ENCODE measurements around the gene MACROD1. TPM values are rescaled to one million over a fixed set of nuclear protein-coding genes. Genes with fewer than 3 reads are reported as not detected.

MACROD1 gene
- total RNA-seq, 1 donor from 2014 or later: 61.4 TPM

DNA sequence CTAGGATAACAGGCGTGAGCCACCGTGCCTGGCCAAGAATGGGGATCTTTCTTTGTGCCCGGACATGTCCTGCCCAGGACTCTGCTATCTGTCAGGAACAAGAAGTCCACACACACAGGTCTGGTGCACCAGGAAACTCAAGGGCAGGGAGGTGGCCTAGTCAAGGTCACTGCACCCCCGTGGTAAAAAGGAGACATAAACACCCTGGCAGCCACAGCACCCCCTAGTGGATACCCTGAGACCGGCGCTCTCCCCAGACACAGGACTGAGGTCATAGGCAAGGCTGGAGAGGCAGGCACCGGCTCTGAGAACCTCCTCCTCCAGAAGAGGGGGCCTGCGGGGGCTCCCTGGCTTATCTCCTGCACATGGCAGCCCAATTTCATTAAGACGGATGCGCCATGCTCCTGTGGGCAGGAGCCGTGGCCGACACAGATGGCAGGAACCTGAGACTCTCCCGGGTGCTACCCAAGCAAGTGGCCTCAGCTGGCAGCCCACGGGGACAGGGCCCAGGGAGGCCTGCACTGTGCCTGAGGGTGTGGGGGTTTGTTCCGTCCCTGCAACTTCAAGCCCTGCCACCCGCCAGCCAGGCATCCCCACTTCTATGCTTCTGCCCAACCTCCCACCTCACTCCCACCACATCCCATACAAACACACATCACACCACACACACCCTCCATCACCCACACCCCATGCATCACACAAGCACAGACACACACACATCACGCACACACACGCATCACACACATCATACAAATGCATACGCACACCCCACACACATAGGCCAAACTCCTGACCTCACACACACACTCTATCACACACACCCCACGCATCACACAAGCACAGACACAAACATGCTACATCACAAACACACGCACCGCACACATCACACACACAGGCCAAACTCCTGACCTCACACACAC lies 19.6 kb downstream of the MACROD1 start:
- Histone ChIP-seq H3K27ac (no peak overlapping the region), H3K9me3 (no peaks in the 10 kb centered on the region), H3K36me3 (no peaks in the 10 kb centered on the region), H3K4me1 (peaks cover 18% of the 10 kb centered on the region), H3K4me3 (no peak overlapping the region), H3K27me3 (no peaks in the 10 kb centered on the region)
- TF ChIP-seq, protein P1, sequence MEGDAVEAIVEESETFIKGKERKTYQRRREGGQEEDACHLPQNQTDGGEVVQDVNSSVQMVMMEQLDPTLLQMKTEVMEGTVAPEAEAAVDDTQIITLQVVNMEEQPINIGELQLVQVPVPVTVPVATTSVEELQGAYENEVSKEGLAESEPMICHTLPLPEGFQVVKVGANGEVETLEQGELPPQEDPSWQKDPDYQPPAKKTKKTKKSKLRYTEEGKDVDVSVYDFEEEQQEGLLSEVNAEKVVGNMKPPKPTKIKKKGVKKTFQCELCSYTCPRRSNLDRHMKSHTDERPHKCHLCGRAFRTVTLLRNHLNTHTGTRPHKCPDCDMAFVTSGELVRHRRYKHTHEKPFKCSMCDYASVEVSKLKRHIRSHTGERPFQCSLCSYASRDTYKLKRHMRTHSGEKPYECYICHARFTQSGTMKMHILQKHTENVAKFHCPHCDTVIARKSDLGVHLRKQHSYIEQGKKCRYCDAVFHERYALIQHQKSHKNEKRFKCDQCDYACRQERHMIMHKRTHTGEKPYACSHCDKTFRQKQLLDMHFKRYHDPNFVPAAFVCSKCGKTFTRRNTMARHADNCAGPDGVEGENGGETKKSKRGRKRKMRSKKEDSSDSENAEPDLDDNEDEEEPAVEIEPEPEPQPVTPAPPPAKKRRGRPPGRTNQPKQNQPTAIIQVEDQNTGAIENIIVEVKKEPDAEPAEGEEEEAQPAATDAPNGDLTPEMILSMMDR (IDR thresholded peaks at IDR 0.05): peak in 1 of 3 experiments; percentile 27
- TF ChIP-seq POLR2AphosphoS5 (IDR thresholded peaks at IDR 0.05; ENCODE audit: insufficient read depth in 1 of 2, low read depth in 1 of 2) (no peak), POLR2A (IDR thresholded peaks at IDR 0.05) (no peak)
- DNase-seq (ENCODE audit: extremely low spot score in 2 of 2): no peak
- intact Hi-C loops (cut with DNase I): no loop called here

DNA sequence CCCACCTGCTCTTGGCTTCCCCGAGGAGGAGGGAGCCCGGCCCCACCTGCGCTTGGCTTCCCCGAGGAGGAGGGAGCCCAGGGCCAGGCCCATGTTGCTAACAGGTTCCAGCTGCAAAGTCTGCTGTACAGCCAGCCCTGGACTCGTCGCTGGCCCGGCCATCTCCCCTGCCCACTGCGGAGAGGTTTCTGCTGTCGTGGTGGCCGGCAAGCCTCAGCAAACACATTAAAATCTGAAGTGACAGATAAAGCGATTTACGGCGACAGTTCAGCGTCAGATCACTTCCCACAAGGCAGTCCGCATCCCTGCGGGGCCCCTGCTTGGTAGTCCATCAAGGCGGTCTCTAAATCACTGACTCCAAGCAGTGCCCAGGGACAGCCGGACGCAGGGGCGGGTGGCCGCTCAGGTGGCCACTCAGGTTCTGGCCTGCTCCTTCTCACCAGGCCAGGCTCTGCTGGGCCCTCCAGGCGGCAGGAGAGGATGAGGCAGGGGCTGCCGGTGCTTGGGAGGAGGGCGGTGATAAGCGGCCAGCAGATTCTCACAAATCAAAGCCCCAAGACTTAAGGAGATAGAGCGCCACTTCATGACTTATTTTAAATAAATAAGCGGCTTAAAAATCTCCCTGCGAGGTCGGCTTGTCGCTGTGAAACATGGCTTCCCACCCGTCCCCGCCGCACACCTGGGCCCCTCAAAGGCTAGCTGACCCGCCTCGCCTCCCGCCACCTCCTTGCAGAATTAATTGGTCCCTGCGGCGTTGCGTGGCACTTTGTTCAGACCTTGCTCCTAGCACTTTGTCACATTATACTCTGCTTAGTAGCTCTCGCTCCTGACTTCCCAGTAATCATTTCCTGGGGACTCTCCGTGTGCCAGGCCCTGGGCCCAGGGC lies 21.1 kb downstream of the MACROD1 start:
- intact Hi-C loops (cut with DNase I): no loop called here
- no peaks in the 10 kb centered on the region for H3K9me3 ChIP-seq
- no peak overlapping the region for H3K27ac ChIP-seq
- H3K4me3 ChIP-seq: no peak overlapping the region
- no peak for TF ChIP-seq POLR2A (IDR thresholded peaks at IDR 0.05)
- no peak for TF ChIP-seq POLR2AphosphoS5 (IDR thresholded peaks at IDR 0.05; ENCODE audit: insufficient read depth in 1 of 2, low read depth in 1 of 2)
- TF ChIP-seq, protein P1 (IDR thresholded peaks at IDR 0.05): no peak
- peaks cover 23% of the 10 kb centered on the region for H3K4me1 ChIP-seq
- no peaks in the 10 kb centered on the region for H3K36me3 ChIP-seq
- H3K27me3 ChIP-seq: no peaks in the 10 kb centered on the region
- no peak for DNase-seq (ENCODE audit: extremely low spot score in 2 of 2)

DNA sequence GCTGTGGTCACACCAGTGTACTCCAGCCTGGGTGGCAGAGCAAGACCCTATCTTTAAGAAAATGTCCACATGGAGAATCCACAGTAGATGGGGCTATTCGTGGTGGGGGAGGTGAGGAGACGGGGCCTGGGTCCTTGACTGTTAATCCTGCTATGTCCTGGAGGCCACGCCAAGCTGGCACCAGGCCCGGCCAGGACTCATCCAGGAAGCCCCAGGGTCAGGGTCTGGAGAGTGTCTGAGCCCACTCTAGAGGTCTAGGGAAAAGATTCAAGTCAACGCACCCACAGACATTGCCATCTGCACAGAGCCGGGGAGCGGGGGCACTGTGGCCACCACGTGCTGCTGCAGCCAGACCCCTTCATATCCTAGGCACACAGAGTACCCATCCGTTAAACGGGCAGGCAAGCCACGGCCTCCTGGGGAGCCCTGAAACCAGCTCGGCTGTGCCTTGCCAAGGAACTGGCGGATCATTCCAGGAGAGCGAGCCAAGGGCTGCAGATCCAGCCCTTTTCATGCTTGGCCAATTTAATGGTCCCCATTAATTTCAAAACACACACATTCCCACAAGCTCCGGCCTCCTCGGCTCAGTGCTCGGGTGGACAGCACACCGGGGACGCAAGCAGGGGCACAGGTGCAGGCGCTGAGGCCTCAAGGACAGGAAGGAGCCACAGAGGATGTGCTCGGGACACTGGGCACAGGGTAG lies 24.7 kb downstream of the MACROD1 start:
- H3K27me3 ChIP-seq: no peaks in the 10 kb centered on the region
- peaks cover 7% of the 10 kb centered on the region for H3K4me1 ChIP-seq
- TF ChIP-seq, protein P1 (IDR thresholded peaks at IDR 0.05): no peak
- TF ChIP-seq POLR2AphosphoS5 (IDR thresholded peaks at IDR 0.05; ENCODE audit: insufficient read depth in 1 of 2, low read depth in 1 of 2): no peak
- TF ChIP-seq POLR2A (IDR thresholded peaks at IDR 0.05): no peak
- H3K9me3 ChIP-seq: no peaks in the 10 kb centered on the region
- peak overlapping the region; percentile 5 for H3K27ac ChIP-seq
- H3K4me3 ChIP-seq: no peak overlapping the region
- DNase-seq (ENCODE audit: extremely low spot score in 2 of 2): no peak
- intact Hi-C loops (cut with DNase I): no loop called here
- no peaks in the 10 kb centered on the region for H3K36me3 ChIP-seq

DNA sequence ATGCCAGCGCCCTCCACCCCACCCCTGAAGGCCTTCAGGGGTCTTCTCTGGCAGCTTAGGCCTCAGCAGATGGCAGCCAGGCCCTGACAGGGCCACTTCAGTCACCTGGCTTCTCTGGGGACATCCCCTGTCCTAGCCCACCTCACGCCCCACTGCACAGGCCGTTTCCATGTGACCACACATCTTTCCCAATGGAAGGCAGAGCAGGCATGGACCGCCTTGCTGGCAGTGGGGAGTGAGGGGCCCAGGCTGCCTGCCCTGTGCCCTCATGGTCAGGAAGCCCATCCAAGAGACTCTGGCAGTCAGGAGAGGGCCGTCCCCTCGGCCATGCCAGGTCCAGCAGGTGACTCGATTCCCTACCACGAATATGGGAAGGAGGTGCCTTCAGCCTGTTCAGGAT lies 25.8 kb downstream of the MACROD1 start:
- H3K4me1 ChIP-seq: peaks cover 14% of the 10 kb centered on the region
- DNase-seq (ENCODE audit: extremely low spot score in 2 of 2): no peak
- H3K27me3 ChIP-seq: no peaks in the 10 kb centered on the region
- no peaks in the 10 kb centered on the region for H3K36me3 ChIP-seq
- H3K27ac ChIP-seq: no peak overlapping the region
- no peak overlapping the region for H3K4me3 ChIP-seq
- no peaks in the 10 kb centered on the region for H3K9me3 ChIP-seq
- intact Hi-C loops (cut with DNase I): no loop called here
- no peak for TF ChIP-seq POLR2AphosphoS5 (IDR thresholded peaks at IDR 0.05; ENCODE audit: insufficient read depth in 1 of 2, low read depth in 1 of 2)
- no peak for TF ChIP-seq POLR2A (IDR thresholded peaks at IDR 0.05)
- TF ChIP-seq, protein P1 (IDR thresholded peaks at IDR 0.05): no peak
